ENCODE measurements around the gene UGCG.
"Not testable (repeated sequence)": the region's sequence is repeated elsewhere in the genome, so short reads cannot be mapped to it uniquely, and the experiment has no call there.

UGCG gene

DNA sequence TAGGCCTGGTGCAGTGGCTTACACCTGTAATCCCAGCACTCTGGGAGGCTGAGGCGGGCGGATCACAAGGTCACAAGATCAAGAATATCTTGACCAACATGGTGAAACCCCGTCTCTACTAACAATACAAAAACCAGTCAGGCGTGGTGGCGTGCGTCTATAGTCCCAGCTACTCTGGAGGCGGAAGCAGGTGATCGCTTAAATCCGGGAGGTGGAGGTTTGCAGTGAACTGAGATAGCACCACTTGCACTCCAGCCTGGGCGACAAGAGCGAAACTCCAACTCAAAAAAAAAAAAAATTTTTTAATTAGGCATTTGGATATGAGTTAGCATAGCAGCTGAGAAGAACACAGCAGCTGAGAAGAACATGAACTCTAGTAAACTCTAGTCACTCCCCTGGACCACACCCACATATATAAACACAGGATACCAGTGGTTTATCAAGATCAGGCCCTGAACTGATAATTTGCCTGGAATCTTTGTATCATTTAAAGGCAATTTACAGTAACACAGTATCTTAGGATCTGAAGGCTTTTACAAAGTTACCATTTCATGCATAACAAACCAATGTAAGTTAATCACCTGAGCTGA, 4.6 kb upstream of the UGCG start:
- DNase-seq = no peak

DNA sequence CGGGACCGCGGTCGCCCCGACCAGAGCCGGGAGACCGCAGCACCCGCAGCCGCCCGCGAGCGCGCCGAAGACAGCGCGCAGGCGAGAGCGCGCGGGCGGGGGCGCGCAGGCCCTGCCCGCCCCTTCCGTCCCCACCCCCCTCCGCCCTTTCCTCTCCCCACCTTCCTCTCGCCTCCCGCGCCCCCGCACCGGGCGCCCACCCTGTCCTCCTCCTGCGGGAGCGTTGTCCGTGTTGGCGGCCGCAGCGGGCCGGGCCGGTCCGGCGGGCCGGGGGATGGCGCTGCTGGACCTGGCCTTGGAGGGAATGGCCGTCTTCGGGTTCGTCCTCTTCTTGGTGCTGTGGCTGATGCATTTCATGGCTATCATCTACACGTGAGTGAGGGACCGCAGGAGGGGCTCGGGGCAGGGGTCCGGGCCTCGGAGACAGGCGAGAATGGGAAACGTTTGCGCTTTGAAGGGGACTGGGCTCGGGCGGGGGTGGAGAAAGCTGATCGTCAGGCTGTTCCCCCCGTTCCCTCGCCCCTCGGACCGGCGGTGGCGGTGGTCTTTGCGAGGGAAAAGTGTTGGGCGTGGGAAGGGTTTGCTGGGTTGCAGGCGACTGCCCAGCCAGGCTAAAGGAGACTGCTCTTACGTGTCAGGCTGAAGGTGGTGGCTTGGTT, 457 bp downstream of the UGCG start:
- DNase-seq = peak in 1 of 2 experiments; percentile 14

DNA sequence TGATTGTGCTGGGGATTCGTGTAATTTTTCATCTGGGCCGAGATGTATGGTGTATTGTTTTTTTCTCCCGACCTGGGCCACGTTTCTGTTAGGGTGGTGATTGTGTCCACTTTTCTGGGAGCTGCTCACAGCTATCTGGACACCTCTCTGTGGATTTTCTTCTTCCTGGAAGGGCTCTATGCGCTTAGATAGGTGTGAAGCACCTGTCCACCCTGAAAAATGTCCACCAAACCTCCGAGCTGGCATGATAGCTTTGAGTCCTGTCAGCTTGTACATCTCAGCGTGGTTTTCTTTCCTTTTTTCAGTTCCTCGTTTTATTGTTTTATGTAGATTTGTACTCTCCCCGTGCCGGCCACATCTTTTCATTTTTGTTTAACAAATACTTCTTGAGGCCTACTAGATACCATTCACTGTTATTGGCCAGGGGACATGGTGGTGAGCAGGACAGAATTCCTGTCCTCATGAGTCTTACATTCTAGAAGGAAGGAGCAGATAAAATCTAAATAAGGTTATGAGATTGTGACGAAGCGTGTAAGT, 1.1 kb downstream of the UGCG start:
- DNase-seq = no peak

DNA sequence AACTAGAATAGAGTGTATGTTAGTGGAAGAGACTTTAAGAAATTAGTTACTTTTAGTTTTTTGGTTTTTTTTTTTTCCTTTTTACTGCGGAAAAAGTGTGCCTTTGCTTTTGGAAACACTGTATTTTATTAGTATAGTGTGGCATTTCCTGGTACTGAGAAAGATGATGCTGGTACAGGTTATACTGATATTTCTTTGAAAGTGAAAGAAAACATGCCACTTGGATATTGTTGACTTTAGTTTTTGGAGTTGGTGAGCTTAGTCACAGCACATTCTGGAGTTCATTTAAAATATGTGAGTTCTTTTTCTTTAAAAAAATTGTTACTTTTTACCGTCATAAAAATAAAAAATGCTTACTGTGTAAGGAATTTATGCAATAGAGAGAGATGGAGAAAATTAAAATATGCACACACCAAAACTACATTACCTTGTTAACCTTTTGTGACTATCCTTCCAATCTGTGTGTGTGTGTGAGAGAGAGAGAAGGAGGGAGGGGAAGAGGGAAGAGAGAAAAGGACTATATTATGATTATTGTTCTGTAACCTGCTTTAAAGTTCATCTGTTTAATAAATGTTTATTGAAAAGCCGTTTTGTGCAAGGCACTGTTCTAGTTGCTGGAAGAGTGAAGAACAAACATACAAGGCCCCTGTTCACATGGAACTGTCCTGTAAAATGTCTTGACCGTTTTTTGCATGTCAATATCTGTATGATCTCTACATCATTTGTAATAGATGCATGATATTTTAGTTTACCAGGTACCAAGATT, 1.9 kb downstream of the UGCG start:
- no peak for DNase-seq

DNA sequence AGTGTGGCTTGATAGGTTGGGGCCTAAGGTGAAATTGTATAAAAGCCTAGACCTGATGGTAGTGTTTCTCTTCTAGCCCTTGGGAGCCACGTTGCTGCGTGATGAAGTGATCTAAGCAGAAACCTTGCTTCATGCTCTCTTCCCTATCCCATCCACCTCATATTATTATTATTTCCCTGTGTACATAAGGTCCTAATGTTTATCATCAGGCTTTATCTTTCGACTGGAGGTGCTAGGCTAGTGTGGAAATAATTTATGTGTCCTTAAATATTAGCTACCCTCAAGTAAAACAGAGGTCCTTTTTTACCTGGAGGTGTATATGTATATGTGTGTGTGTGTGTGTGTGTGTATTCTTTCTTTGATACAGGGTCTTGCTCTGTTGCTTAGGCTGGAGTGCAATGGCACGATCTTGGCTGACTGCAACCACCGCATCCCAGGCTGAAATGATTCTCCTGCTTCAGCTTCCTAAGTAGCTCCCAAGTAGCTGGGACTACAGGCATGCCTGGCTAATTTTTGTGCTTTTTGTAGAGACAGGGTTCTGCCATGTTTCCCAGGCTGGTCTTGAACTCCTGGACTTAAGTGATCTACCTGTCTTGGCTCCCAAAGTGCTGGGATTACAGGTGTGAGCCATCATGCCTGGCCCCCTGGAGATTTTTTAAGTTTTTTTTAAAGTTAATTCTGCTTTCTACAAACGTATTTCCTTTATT, 3.7 kb downstream of the UGCG start:
- DNase-seq = no peak

DNA sequence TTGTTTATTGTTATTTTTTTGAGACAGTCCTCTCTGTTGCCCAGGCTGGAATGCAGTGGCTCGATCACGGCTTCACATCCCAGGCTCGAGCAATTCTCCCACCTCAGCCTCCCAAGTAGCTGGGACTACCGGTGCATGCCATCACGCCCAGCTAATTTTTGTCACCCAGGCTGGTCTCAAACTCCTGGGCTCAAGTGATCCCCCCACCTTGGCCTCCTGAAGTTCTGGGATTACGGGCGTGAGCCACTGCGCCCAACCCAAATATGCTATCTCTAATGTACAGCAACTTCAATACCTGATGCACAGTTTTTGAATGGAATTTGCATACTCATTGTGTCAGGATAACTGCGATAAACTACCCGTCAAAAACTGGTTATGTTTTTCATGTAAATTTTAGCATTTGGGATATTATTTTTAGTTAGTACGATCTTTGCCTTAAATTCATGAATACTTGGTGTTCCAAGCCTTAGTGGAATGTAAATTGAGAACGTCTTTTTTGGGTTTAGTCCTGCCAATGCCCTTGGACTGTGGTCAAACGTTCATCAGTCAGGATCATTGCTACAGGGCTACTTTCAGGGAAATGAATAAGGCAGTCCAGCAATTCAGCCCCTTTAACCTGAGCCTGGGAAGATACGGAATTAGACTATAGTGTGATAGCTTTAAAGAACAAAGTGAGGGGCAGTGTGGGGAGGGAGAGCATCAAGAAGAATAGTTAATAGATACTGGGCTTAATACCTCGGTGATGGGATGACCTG, 4.4 kb downstream of the UGCG start:
- DNase-seq = no peak

DNA sequence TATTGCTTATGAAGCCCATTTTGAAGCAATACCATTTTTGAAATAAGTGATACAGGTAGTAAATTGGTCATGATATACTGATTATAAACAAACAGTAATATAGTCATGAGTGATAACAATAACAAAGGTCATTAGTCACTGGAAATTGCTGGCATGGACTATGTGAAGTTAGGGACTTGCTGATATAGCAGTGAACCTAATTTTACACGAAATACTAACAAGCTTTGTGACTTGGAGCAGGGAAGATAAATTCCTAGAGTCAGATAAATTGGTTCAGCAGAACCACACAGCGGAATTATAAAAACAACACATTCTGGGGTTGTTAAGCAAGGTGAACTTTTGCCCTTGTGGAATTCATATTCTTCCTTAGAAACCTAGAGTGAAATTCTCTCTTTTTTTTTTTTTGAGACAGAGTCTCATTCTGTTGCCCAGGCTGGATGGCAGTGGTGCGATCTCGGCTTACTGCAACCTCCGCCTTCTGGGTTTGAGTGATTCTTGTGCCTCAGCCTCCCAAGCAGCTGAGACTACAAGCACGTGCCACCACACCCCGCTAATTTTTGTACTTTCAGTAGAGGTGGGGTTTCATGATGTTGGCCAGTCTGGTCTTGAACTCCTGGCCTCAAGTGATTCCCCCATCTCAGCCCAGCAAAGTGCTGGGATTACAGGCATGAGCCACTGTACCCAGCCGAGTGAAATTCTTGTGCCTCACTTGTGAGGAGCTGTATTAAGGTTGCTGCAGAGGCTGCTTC, 6.0 kb downstream of the UGCG start:
- DNase-seq = no peak

DNA sequence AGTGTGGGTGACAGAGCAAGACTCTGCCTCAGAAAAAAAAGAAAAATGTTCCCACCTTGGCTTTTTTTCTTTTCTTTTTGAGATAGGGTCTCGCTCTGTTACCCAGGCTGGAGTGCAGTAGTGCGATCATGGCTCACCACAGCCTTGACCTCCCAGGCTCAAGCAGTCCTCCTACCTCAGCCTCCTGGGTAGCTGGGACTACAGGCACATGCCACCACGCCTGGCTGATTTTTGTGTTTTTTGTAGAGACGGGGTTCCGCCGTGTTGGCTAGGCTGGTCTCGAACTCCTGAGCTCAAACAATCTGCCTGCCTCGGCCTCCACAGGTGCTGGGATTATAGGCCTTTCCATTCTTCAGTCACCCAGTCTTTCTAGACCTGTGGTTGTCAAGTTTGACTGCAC, 6.9 kb downstream of the UGCG start:
- DNase-seq = not testable (repeated sequence)

DNA sequence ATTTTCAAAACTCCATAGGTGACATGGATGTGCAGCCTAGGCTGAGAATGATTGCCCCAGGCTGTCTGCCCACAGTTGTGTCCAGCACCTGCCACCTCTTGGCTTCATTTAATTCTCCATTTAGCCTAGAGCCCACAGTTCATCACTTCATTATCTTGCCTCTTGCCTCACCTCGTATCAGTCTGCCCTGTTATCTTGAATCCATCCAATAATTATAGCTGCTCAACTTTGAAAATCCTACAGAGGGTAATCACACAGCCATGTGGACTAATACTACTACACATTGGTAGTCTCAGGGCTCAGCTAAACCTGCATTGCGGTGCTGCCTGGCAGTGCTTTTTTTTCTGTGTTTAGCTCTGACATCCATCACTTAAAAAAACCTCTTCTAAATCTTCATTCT, 7.4 kb downstream of the UGCG start:
- DNase-seq = no peak

DNA sequence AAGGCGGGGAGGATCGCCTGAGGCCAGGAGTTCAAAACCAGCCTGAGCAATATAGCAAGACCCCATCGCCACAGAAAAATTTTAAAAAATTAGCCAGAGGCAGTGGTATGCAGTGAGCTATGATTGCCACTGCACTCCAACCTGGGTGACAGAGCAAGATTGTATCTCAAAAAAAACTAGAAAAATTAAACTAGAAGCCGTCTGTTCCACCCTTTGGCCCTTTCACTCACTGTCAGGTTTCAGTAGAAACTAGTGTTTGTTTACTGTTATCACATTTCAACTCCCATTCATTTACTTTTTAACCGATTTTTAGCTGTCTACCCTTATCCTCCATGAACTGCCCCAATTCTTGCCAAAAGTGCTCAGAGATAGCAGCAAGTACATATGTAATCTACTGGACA, 8.3 kb downstream of the UGCG start:
- DNase-seq = no peak

DNA sequence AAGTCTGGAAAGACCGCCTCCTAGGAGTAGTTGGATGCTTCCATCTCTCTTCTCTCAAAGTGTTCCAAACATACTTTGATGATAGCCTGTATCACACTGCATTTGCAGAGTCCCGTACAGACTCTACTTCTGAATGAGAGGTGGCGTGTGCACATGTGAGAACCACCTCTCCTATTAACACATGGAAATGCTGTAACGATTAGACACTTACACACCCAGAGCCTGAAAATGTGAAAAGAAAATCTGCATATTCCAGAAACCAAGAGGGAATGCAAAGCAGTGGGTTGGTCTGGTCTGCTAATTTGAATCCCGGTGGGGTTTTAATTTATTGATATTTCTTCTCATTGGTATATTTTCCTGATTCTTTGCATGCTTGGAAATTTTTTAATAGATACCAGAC, 10.5 kb downstream of the UGCG start:
- no peak for DNase-seq

DNA sequence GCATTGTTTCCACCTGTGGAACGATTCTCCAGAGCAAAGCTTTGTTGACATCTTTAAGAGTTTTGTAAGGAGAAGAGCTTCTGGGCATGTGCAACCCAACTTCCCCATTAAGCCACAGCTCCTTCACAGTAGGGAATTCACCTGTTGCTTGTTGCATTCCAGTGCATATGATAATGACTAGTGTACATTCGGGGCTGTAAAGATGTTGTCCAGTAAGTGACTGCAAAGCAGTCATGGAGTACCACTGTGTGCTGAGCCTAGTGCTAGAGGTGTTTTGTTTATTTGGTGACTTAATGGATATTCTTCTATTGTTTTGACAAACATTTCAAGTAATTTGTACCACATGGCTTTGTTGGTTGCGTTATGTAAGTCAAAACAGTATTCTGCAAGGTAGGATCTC, 12.8 kb downstream of the UGCG start:
- no peak for DNase-seq

DNA sequence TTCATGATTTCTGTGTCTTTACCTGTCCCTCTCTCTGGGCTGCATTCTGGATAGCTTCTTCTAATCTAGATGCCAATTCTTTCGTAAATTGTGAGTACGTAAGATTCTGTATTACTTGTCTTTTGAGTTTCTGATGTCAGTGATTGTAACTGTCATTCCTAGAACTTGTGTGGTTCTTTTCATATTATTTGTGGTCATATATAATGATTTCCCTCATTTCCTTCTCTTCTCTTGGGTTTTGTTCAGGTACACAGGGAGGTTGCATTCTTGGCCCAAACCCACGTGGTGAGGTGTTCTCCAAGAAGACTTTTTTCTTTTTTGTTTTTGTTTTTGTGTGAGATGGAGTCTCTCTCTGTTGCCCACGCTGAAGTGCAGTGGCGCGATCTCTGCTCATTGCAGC, 13.8 kb downstream of the UGCG start:
- no peak for DNase-seq

DNA sequence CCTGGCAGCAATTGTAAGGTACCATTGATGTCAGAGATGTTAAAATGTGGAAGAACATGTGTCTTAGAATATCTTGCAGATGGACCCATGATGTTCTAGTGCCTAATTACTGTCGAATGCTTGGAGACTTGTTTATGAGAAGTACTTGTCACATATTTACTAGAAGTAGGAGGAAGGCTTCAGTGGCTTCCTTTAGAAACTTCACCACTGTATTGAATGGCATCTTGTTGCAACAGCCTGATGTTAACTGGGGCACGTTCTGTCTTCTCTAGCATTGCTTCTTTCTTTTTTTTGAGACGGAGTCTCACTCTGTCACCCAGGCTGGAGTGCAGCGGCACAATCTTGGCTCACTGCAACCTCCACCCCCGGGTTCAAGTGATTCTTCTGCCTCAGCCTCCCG, 16.5 kb downstream of the UGCG start:
- no peak for DNase-seq

DNA sequence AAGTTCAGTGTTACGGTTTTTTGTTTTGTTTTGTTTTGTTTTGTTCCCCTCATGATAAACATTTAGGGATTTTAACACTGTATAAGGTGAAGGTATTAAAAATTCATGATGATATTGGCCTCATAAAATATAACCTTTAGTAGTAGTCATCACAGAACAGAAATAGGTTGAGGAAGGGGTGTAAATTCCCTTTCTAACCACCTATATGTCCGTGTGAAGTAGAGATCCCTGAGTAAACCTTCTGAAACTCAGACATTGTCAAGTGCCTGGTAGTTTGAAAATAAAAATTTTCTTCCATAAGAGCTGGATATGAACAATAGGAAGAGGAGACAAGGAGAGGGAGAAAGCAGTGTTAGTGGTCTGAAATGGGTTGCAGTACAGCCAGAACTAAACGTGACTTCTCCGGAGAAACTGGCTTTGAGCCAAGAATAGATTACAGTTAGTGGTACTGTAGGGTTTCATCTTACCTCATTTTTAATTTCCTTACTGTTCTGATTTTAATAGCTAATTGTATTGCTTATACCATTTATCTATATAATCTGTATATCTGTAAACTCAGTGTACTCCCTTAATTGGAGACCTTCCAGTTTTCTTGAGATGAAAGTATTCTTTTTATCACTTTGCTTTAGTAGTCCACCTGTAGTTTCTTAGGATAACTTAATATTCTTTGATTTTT, 18.3 kb downstream of the UGCG start:
- DNase-seq = no peak

DNA sequence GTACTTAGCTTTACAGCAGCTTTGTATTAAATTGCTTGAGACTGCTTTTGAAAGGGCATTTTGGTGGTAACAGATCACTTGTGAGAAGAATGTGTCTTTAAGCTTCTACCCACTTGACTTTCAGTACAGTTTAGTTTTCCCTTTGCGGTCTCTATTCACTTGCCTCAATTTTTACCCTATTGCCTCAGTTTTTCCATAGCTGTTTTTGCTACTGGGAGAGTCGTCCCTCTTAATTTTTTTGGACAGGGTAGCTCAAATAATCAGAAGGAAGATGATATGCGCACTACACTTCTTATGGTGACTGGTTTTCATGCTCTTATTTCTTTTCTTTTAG, 18.8 kb downstream of the UGCG start:
- no peak for DNase-seq

DNA sequence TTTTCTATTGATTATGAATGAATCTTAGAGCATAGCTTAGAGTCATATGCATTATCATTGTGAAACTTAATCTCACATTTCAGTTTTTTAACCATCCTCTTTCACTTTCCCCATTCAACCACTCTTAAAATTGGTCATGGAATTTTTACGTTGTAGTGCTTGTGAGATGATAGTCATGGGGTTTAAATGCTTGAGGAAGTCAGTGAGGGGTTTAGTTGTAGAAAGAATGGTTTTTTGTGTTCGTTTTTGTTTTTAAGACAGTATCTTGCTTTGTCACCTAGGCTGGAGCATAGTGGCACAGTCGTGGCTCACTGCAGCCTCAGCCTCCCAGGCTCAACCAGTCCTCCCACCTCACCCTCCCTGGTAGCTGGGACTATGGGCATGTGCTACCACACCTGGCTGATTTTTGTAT, 19.6 kb downstream of the UGCG start:
- peak in 1 of 2 experiments; percentile 18 for DNase-seq

DNA sequence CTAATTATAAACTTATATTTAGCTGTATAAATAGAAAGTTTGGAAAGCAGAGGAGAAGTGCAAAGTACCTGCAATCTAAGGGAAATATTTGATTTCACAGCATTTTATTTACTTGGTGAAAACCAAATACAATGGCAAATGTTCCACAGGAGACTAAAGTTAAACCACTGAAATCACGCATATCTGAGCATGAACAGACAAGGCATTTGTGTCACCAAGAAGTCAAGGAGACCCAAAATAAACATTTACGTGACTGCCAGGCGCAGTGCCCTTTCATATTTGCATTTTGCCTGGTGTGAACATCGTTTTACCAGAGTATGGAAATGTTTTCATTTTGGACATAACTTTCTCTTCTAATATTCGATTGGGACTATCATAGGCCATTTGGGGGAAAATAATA, 20.6 kb downstream of the UGCG start:
- no peak for DNase-seq

DNA sequence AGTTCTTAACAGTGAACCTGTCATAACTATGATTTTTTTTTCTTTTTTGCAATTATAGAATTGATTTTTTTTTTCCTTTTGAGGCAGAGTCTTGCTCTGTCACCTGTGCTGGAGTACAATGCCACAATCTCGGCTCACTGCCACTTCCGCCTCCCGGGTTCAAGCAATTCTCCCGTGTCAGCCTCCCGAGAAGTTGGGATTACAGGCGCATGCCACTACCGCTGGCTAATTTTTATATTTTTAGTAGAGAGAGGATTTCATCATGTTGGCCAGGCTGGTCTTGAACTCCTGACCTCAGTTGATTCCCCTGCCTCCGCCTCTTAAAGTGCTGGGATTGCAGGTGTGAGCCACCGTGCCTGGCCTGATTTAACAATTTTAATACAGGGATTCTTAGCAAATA, 21.4 kb downstream of the UGCG start:
- DNase-seq = no peak

DNA sequence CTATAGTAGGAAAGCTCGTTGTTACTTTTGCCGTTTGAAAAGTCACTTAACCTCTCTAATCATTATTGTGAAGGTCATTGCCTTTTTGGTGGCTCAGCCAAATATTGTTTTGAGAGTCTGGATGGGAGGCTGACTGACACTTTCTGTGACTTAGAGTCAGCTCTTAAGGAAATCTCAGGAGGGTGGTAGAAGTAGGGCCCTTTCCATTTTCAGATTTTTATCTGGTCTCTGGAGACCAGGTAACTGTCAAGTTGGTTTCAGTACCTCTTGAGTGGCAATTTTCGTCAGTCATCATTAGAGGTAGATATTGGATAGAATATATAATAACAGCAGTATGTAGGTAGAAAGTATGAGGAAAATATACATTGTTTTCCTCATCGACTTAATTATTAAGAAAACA, 23.3 kb downstream of the UGCG start:
- no peak for DNase-seq

DNA sequence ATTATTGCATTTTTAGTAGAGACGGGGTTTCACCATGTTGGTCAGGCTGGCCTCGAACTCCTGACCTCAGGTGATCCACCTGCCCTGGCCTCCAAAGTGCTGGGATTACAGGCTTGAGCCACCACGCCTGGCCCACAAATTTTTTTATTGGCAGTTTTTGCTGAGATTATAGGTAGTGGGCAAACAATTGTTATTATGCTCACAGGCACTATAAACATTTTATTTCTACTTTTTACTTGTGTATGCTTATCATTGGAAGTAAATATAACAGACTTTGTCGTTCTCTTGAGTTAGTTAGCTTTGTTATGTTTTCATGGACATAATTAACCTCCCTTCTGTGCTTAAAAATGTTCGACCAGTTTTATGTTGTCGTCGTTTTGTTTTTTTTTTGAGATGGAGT, 23.9 kb downstream of the UGCG start:
- no peak for DNase-seq
